ENCODE results near the gene PYHIN1. TPM values are rescaled to one million over a fixed set of nuclear protein-coding genes. Genes with fewer than 3 reads are reported as not detected.

The PYHIN1 gene
- total and polyA plus RNA-seq, 2 of the 4 experiments (the other 2 are of a cell fraction): not detected

DNA sequence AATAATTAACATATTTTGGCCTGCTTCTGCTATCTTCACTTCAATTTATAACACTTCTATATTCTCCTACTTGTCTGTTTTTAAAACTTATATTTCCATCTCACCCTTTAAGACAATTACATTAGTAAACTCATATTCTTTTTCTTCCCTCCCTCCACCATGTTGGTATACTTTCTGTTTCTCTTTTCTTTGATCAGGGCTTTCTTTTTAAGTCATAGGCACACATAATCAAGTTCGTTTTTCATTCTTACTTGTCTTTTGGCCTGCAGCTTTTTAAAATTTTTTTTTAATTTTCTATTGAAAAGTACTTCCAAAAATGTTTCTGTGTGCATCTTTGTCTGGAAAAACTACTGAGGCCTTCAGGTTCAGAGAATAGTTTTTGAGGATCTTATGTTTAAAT, 2.3 kb downstream of the PYHIN1 start:
- no peak overlapping the region for H3K27ac ChIP-seq (ENCODE audit: insufficient read depth, low read length)
- H2AFZ ChIP-seq (replicated peaks; ENCODE audit: low read length, poor library complexity): no peak overlapping the region
- no peaks in the 10 kb centered on the region for H3K79me1 ChIP-seq (ENCODE audit: low read depth in 1 of 2, low read length in 2 of 2)
- no peak overlapping the region for H2BK5ac ChIP-seq (ENCODE audit: low read depth, low read length, poor library complexity, severe bottlenecking)
- no peak for TF ChIP-seq NFE2L2 (IDR thresholded peaks at IDR 0.05; ENCODE audit: low read depth, low read length)
- TF ChIP-seq CHD1 (IDR thresholded peaks at IDR 0.05; ENCODE audit: low read depth, low read length): no peak
- no peak for TF ChIP-seq MAFK (IDR thresholded peaks at IDR 0.05; ENCODE audit: low read depth, low read length)
- TF ChIP-seq, protein P1, sequence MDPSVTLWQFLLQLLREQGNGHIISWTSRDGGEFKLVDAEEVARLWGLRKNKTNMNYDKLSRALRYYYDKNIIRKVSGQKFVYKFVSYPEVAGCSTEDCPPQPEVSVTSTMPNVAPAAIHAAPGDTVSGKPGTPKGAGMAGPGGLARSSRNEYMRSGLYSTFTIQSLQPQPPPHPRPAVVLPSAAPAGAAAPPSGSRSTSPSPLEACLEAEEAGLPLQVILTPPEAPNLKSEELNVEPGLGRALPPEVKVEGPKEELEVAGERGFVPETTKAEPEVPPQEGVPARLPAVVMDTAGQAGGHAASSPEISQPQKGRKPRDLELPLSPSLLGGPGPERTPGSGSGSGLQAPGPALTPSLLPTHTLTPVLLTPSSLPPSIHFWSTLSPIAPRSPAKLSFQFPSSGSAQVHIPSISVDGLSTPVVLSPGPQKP (IDR thresholded peaks at IDR 0.05; ENCODE audit: borderline replicate concordance, low read depth, low read length): no peak
- no peak for TF ChIP-seq RFX5 (IDR thresholded peaks at IDR 0.05; ENCODE audit: low read depth, low read length)
- no peak for TF ChIP-seq MAZ (IDR thresholded peaks at IDR 0.05; ENCODE audit: borderline replicate concordance, low read depth, low read length)
- no peaks in the 10 kb centered on the region for H3K9me1 ChIP-seq (ENCODE audit: insufficient read depth, low read length)
- no peaks in the 10 kb centered on the region for H4K20me1 ChIP-seq (ENCODE audit: insufficient read depth, low read length)
- H4K91ac ChIP-seq (ENCODE audit: insufficient read depth, low read depth, low read length): no peak overlapping the region
- no peak overlapping the region for H2BK15ac ChIP-seq (ENCODE audit: low read depth, low read length)
- H2BK20ac ChIP-seq (ENCODE audit: low read depth, low read length): no peak overlapping the region
- no peak overlapping the region for H2AK5ac ChIP-seq (ENCODE audit: low read depth, low read length)
- H3K9me3 ChIP-seq (ENCODE audit: control insufficient read depth, insufficient read depth, low read length): no peaks in the 10 kb centered on the region
- no peak overlapping the region for H3K4me3 ChIP-seq (ENCODE audit: insufficient read depth, low read depth, low read length)
- ATAC-seq (ENCODE audit: low read depth): no peak
- H3K27me3 ChIP-seq (ENCODE audit: control insufficient read depth, insufficient read depth, low read length): no peaks in the 10 kb centered on the region
- H3K4me1 ChIP-seq (ENCODE audit: control insufficient read depth, insufficient read depth, low read length): no peaks in the 10 kb centered on the region
- no peak overlapping the region for H3K4ac ChIP-seq (ENCODE audit: low read depth, low read length)
- BruUV-seq (replicated peaks): no TSS peak
- ChIA-PET POLR2A (ENCODE audit: unreplicated experiment) (no interaction called here), CTCF (interaction anchor here (0.6 kb wide), 2 partner anchors 143 to 183 kb away, joined by 3 to 4 read pairs; partner anchors contain the start of gene AIM2)
- in situ Hi-C loops (cut with MboI; ENCODE audit: low sequenced_read_pairs) (no loop called here), dilution Hi-C loops (cut with HindIII; ENCODE audit: low sequenced_read_pairs, unreplicated experiment) (no loop called here), intact Hi-C loops (cut with micrococcal nuclease) (no loop called here)
- no peak overlapping the region for H4K8ac ChIP-seq (ENCODE audit: low read depth in 2 of 2, low read length in 2 of 2)
- H3K36me3 ChIP-seq (ENCODE audit: control insufficient read depth, insufficient read depth, low read length): no peaks in the 10 kb centered on the region
- no peak overlapping the region for H3K23ac ChIP-seq (ENCODE audit: low read depth, low read length)
- H2AK9ac ChIP-seq (replicated peaks; ENCODE audit: low read depth, low read length, poor library complexity): no peak overlapping the region
- H3K14ac ChIP-seq (replicated peaks; ENCODE audit: low read depth, low read length): no peak overlapping the region
- H3K18ac ChIP-seq (ENCODE audit: low read depth, low read length): no peak overlapping the region
- H3K56ac ChIP-seq (ENCODE audit: extremely low read depth, insufficient read depth, low read length): no peak overlapping the region
- no peak overlapping the region for H3K9ac ChIP-seq (ENCODE audit: low read depth, low read length)
- no CpG with 5 or more reads among the region's 1 CpG for WGBS, 2 experiments (ENCODE audit: extremely low coverage in 2 of 2, insufficient read length in 1 of 2)
- no peak for DNase-seq
- no peak overlapping the region for H2BK120ac ChIP-seq (ENCODE audit: low read depth, low read length)
- H3K4me2 ChIP-seq (ENCODE audit: low read depth, low read length): no peak overlapping the region
- H4K5ac ChIP-seq (ENCODE audit: low read depth, low read length): no peak overlapping the region
